ENCODE measurements around the gene ADGRD1.

The ADGRD1 gene

DNA sequence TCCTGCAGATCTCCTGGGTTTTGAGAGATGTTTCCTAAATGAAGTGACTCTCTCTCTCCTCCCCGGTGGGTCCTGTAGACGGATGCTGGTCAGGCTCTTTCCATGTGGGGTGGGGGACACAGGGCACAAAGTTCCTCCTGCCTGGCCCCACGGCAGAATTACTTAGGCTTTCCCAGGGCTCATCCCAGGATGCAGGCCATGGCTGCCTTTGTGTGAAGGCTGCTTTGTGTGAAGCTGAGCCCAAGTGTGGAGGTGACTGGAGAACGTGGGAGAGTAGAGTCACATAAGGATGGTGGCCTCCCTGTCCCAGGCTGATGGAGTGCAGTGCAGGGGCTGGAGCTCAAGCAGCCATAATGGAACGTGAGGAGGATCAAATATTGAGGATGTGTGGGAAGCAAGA is 200.2 kb downstream of the ADGRD1 start:
- no peak overlapping the region for H3K4me2 ChIP-seq (ENCODE audit: low read length, poor library complexity, severe bottlenecking)
- no peak overlapping the region for H2BK5ac ChIP-seq (ENCODE audit: low read depth, low read length, poor library complexity, severe bottlenecking)
- H2AK5ac ChIP-seq (ENCODE audit: low read length, severe bottlenecking) = no peak overlapping the region
- no peak overlapping the region for H3K9ac ChIP-seq (ENCODE audit: low read length)
- no peak overlapping the region for H4K8ac ChIP-seq (ENCODE audit: low read length)
- no peaks in the 10 kb centered on the region for H3K79me1 ChIP-seq (replicated peaks; ENCODE audit: low read length, poor library complexity, severe bottlenecking)
- H3K36me3 ChIP-seq (ENCODE audit: control insufficient read depth in 1 of 2, insufficient read depth in 2 of 2, low read depth in 1 of 2, low read length in 2 of 2) = no peaks in the 10 kb centered on the region
- no peak overlapping the region for H3K27ac ChIP-seq (ENCODE audit: low read length, poor library complexity, severe bottlenecking)
- peaks cover 0 to 20% of the 10 kb centered on the region in 2 experiments for H3K27me3 ChIP-seq (ENCODE audit: control insufficient read depth in 1 of 2, insufficient read depth in 1 of 2, low read length in 2 of 2)
- no peak overlapping the region for H2AFZ ChIP-seq (ENCODE audit: low read depth, low read length)
- no peak overlapping the region for H3K18ac ChIP-seq (ENCODE audit: low read depth in 1 of 2, low read length in 2 of 2)
- DNase-seq = no peak
- no peak overlapping the region for H2BK12ac ChIP-seq (ENCODE audit: low read length in 2 of 2)
- 75% methylated on average over 5 of the region's 5 CpGs for WGBS
- H3K9me3 ChIP-seq (ENCODE audit: control insufficient read depth, low read length) = no peaks in the 10 kb centered on the region
- H4K91ac ChIP-seq (ENCODE audit: low read length) = no peak overlapping the region
- no peak overlapping the region for H3K4me3 ChIP-seq (ENCODE audit: insufficient read depth in 1 of 2, low read depth in 1 of 2, low read length in 2 of 2)
- no peaks in the 10 kb centered on the region for H3K4me1 ChIP-seq (ENCODE audit: control insufficient read depth, insufficient read depth, low read depth, low read length)
- no peak overlapping the region for H2BK120ac ChIP-seq (ENCODE audit: low read depth, low read length)
- no peak overlapping the region for H3K4ac ChIP-seq (ENCODE audit: low read depth in 1 of 2, low read length in 2 of 2)
- H3K23ac ChIP-seq (ENCODE audit: low read length in 2 of 2) = no peak overlapping the region
- H3K14ac ChIP-seq (ENCODE audit: low read length in 2 of 2) = no peak overlapping the region
- H2BK15ac ChIP-seq (ENCODE audit: low read depth, poor library complexity, severe bottlenecking) = no peak overlapping the region

DNA sequence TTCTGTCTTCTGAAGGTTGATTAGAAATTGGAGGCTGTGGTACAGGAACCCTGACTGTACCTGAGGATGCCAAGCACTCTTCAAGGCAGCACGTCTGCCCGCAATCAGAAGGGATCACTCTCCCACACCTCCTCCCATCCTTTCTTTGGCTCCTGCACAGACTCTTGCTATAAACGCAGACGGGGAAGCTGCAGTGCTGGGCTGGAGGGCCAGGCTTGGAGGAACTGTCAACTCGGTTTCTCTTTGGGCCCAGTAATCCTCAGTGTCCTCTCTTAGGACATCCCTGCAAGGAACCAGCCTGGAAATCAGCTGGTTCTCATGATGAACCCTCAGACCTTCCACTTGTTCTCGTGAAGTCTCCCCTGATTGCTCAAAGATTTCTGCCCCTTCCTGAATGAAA is 201.4 kb downstream of the ADGRD1 start:
- no peak overlapping the region for H3K9ac ChIP-seq (ENCODE audit: low read length)
- H3K14ac ChIP-seq (ENCODE audit: low read length in 2 of 2) = no peak overlapping the region
- H3K36me3 ChIP-seq (ENCODE audit: control insufficient read depth in 1 of 2, insufficient read depth in 2 of 2, low read depth in 1 of 2, low read length in 2 of 2) = no peaks in the 10 kb centered on the region
- H2BK12ac ChIP-seq (ENCODE audit: low read length in 2 of 2) = no peak overlapping the region
- no peaks in the 10 kb centered on the region for H3K79me1 ChIP-seq (replicated peaks; ENCODE audit: low read length, poor library complexity, severe bottlenecking)
- H2BK15ac ChIP-seq (ENCODE audit: low read depth, poor library complexity, severe bottlenecking) = no peak overlapping the region
- H3K18ac ChIP-seq (ENCODE audit: low read depth in 1 of 2, low read length in 2 of 2) = no peak overlapping the region
- no peak overlapping the region for H2BK120ac ChIP-seq (ENCODE audit: low read depth, low read length)
- no peaks in the 10 kb centered on the region for H3K9me3 ChIP-seq (ENCODE audit: control insufficient read depth, low read length)
- no peak for DNase-seq
- H4K91ac ChIP-seq (ENCODE audit: low read length) = no peak overlapping the region
- no peak overlapping the region for H2AK5ac ChIP-seq (ENCODE audit: low read length, severe bottlenecking)
- H2BK5ac ChIP-seq (ENCODE audit: low read depth, low read length, poor library complexity, severe bottlenecking) = no peak overlapping the region
- whole genome bisulfite sequencing = 60% methylated on average over 6 of the region's 6 CpGs
- no peak overlapping the region for H3K4ac ChIP-seq (ENCODE audit: low read depth in 1 of 2, low read length in 2 of 2)
- H3K27me3 ChIP-seq (ENCODE audit: control insufficient read depth in 1 of 2, insufficient read depth in 1 of 2, low read length in 2 of 2) = peaks cover 0 to 28% of the 10 kb centered on the region in 2 experiments
- H3K23ac ChIP-seq (ENCODE audit: low read length in 2 of 2) = no peak overlapping the region
- no peak overlapping the region for H2AFZ ChIP-seq (ENCODE audit: low read depth, low read length)
- H3K4me1 ChIP-seq (ENCODE audit: control insufficient read depth, insufficient read depth, low read depth, low read length) = no peaks in the 10 kb centered on the region
- no peak overlapping the region for H3K4me2 ChIP-seq (ENCODE audit: low read length, poor library complexity, severe bottlenecking)
- no peak overlapping the region for H3K27ac ChIP-seq (ENCODE audit: low read length, poor library complexity, severe bottlenecking)
- no peak overlapping the region for H3K4me3 ChIP-seq (ENCODE audit: insufficient read depth in 1 of 2, low read depth in 1 of 2, low read length in 2 of 2)
- no peak overlapping the region for H4K8ac ChIP-seq (ENCODE audit: low read length)

DNA sequence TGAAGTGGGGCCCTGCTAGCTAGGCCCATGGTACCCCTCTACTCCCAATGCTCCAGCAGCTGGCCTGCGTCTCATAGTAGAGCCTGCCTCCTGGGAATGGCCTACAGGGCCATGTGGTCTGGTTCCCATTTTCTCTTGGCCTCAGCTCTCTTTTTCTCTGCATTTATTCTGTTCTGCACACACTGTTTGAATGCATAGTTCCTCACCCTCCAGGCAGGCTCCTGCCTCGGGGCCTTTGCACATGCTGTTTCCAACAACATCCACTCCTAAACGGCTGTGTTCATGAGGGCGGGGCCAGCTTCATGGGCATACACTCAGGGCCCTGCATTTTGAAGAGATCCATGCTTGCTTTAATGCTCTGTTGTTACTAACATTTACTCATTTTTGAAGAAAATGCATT is 204.0 kb downstream of the ADGRD1 start:
- H2BK5ac ChIP-seq (ENCODE audit: low read depth, low read length, poor library complexity, severe bottlenecking) = no peak overlapping the region
- no peaks in the 10 kb centered on the region for H3K36me3 ChIP-seq (ENCODE audit: control insufficient read depth in 1 of 2, insufficient read depth in 2 of 2, low read depth in 1 of 2, low read length in 2 of 2)
- H3K9me3 ChIP-seq (ENCODE audit: control insufficient read depth, low read length) = no peaks in the 10 kb centered on the region
- H2BK120ac ChIP-seq (ENCODE audit: low read depth, low read length) = no peak overlapping the region
- 80% methylated on average over 4 of the region's 4 CpGs for WGBS
- H3K4me1 ChIP-seq (ENCODE audit: control insufficient read depth, insufficient read depth, low read depth, low read length) = no peaks in the 10 kb centered on the region
- H4K8ac ChIP-seq (ENCODE audit: low read length) = no peak overlapping the region
- no peak overlapping the region for H2AK5ac ChIP-seq (ENCODE audit: low read length, severe bottlenecking)
- peaks cover 0 to 36% of the 10 kb centered on the region in 2 experiments for H3K27me3 ChIP-seq (ENCODE audit: control insufficient read depth in 1 of 2, insufficient read depth in 1 of 2, low read length in 2 of 2)
- H3K18ac ChIP-seq (ENCODE audit: low read depth in 1 of 2, low read length in 2 of 2) = no peak overlapping the region
- no peaks in the 10 kb centered on the region for H3K79me1 ChIP-seq (replicated peaks; ENCODE audit: low read length, poor library complexity, severe bottlenecking)
- no peak overlapping the region for H3K4ac ChIP-seq (ENCODE audit: low read depth in 1 of 2, low read length in 2 of 2)
- no peak overlapping the region for H3K9ac ChIP-seq (ENCODE audit: low read length)
- H3K23ac ChIP-seq (ENCODE audit: low read length in 2 of 2) = no peak overlapping the region
- H2AFZ ChIP-seq (ENCODE audit: low read depth, low read length) = no peak overlapping the region
- no peak overlapping the region for H4K91ac ChIP-seq (ENCODE audit: low read length)
- no peak overlapping the region for H2BK12ac ChIP-seq (ENCODE audit: low read length in 2 of 2)
- H3K4me3 ChIP-seq (ENCODE audit: insufficient read depth in 1 of 2, low read depth in 1 of 2, low read length in 2 of 2) = no peak overlapping the region
- DNase-seq = no peak
- H3K27ac ChIP-seq (ENCODE audit: low read length, poor library complexity, severe bottlenecking) = no peak overlapping the region
- no peak overlapping the region for H3K14ac ChIP-seq (ENCODE audit: low read length in 2 of 2)
- H2BK15ac ChIP-seq (ENCODE audit: low read depth, poor library complexity, severe bottlenecking) = no peak overlapping the region
- H3K4me2 ChIP-seq (ENCODE audit: low read length, poor library complexity, severe bottlenecking) = no peak overlapping the region

DNA sequence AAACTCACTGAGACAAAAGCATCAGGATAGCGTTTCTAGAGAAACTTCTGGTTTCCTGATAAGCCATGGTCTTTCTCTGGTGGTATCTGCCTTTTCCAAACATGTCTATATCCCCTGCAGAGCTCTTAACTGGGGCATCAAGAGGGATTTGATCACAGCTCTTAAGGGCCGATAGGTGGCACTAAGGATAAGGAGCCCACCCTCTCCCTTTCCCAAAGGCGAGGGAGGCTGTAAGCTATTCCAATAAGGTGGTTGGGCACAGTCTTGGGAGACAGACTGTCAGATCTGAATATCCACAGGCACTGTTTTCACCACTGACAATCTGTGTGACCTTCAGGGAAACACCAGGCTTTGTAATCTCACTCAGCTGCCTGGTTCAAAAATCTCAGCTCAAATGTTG is 206.0 kb downstream of the ADGRD1 start:
- H3K36me3 ChIP-seq (ENCODE audit: control insufficient read depth in 1 of 2, insufficient read depth in 2 of 2, low read depth in 1 of 2, low read length in 2 of 2) = no peaks in the 10 kb centered on the region
- H2BK5ac ChIP-seq (ENCODE audit: low read depth, low read length, poor library complexity, severe bottlenecking) = no peak overlapping the region
- no peak overlapping the region for H3K4me3 ChIP-seq (ENCODE audit: insufficient read depth in 1 of 2, low read depth in 1 of 2, low read length in 2 of 2)
- H3K79me1 ChIP-seq (replicated peaks; ENCODE audit: low read length, poor library complexity, severe bottlenecking) = no peaks in the 10 kb centered on the region
- no peak overlapping the region for H2AK5ac ChIP-seq (ENCODE audit: low read length, severe bottlenecking)
- no peak for DNase-seq
- no peak overlapping the region for H2BK15ac ChIP-seq (ENCODE audit: low read depth, poor library complexity, severe bottlenecking)
- peaks cover 0 to 33% of the 10 kb centered on the region in 2 experiments for H3K27me3 ChIP-seq (ENCODE audit: control insufficient read depth in 1 of 2, insufficient read depth in 1 of 2, low read length in 2 of 2)
- H3K4me2 ChIP-seq (ENCODE audit: low read length, poor library complexity, severe bottlenecking) = no peak overlapping the region
- no peak overlapping the region for H2BK12ac ChIP-seq (ENCODE audit: low read length in 2 of 2)
- no peak overlapping the region for H3K27ac ChIP-seq (ENCODE audit: low read length, poor library complexity, severe bottlenecking)
- no peak overlapping the region for H3K23ac ChIP-seq (ENCODE audit: low read length in 2 of 2)
- no peak overlapping the region for H3K18ac ChIP-seq (ENCODE audit: low read depth in 1 of 2, low read length in 2 of 2)
- H3K4me1 ChIP-seq (ENCODE audit: control insufficient read depth, insufficient read depth, low read depth, low read length) = no peaks in the 10 kb centered on the region
- H3K9me3 ChIP-seq (ENCODE audit: control insufficient read depth, low read length) = no peaks in the 10 kb centered on the region
- H2AFZ ChIP-seq (ENCODE audit: low read depth, low read length) = no peak overlapping the region
- no peak overlapping the region for H4K91ac ChIP-seq (ENCODE audit: low read length)
- no peak overlapping the region for H3K9ac ChIP-seq (ENCODE audit: low read length)
- H4K8ac ChIP-seq (ENCODE audit: low read length) = no peak overlapping the region
- WGBS = 11% methylated on average over 3 of the region's 3 CpGs
- no peak overlapping the region for H3K14ac ChIP-seq (ENCODE audit: low read length in 2 of 2)
- no peak overlapping the region for H3K4ac ChIP-seq (ENCODE audit: low read depth in 1 of 2, low read length in 2 of 2)
- no peak overlapping the region for H2BK120ac ChIP-seq (ENCODE audit: low read depth, low read length)
